GM23338 (cell line): ENCODE results near the gene DAAM1. TPM values are rescaled to one million over a fixed set of nuclear protein-coding genes. Genes with fewer than 3 reads are reported as not detected.

Source experiments
- ATAC-seq: fragments of 200-7000 bp; cut with Tn5 transposase; 3 replicates; pipeline ENCODE4 v1.9.1; 2020
- DNase-seq: peaks from one replicate; pipeline ENCODE4 v3.0.0-alpha.2; 2015; ENCODE audit warnings: low spot score
- H2AFZ ChIP-seq: fragments of 200-600 bp; sonication (generic); 2 replicates; pipeline ENCODE4 v1.8.0; 2016; ENCODE audit warnings: antibody characterized with exemption, mild to moderate bottlenecking, moderate library complexity
- H3F3A ChIP-seq: fragments of 200-600 bp; sonication (generic); replicated peaks from 2 replicates; pipeline ENCODE4 v1.8.0; 2017; ENCODE audit warnings: antibody characterized with exemption, mixed run types, low read depth
- H3K27ac ChIP-seq: fragments of 200-600 bp; sonication (generic); 2 replicates; pipeline ENCODE4 v1.6.1; 2016; ENCODE audit warnings: low read depth
- H3K27me3 ChIP-seq: fragments of 200-600 bp; sonication (generic); 2 replicates; pipeline ENCODE4 v1.8.0; 2016; ENCODE audit warnings: mild to moderate bottlenecking, mixed run types, moderate library complexity; ENCODE audit not compliant: insufficient read depth
- H3K36me3 ChIP-seq: fragments of 200-600 bp; sonication (generic); 2 replicates; pipeline ENCODE4 v1.8.0; 2016; ENCODE audit warnings: mild to moderate bottlenecking; ENCODE audit not compliant: insufficient read depth
- H3K4me1 ChIP-seq: fragments of 200-600 bp; sonication (generic); 2 replicates; pipeline ENCODE4 v1.8.0; 2016; ENCODE audit warnings: mild to moderate bottlenecking, moderate library complexity; ENCODE audit not compliant: insufficient read depth
- H3K4me2 ChIP-seq: fragments of 200-600 bp; sonication (generic); 2 replicates; pipeline ENCODE4 v1.7.1; 2017; ENCODE audit warnings: mixed run types
- H3K4me3 ChIP-seq: fragments of 200-600 bp; sonication (generic); 2 replicates; pipeline ENCODE4 v1.6.1; 2016; ENCODE audit warnings: mixed run types
- H3K79me2 ChIP-seq: fragments of 200-600 bp; sonication (generic); replicated peaks from 2 replicates; pipeline ENCODE4 v1.8.0; 2017; ENCODE audit warnings: mild to moderate bottlenecking; ENCODE audit not compliant: insufficient read depth
- H3K9me2 ChIP-seq: fragments of 200-600 bp; sonication (generic); 2 replicates; pipeline ENCODE4 v1.8.0; 2017; ENCODE audit not compliant: insufficient read depth
- H4K20me1 ChIP-seq: fragments of 200-600 bp; sonication (generic); replicated peaks from 2 replicates; pipeline ENCODE4 v1.8.0; 2017; ENCODE audit warnings: mild to moderate bottlenecking; ENCODE audit not compliant: insufficient read depth
- H3K27ac Mint-ChIP-seq: 2 replicates; pipeline ENCODE4 v1.8.0; 2020; ENCODE audit warnings: inconsistent platforms, mild to moderate bottlenecking, moderate library complexity, mixed read lengths
- H3K27me3 Mint-ChIP-seq: 3 replicates; pipeline ENCODE4 v1.8.0; 2022; ENCODE audit warnings: low read depth, mild to moderate bottlenecking, moderate library complexity, mixed read lengths, inconsistent platforms; ENCODE audit not compliant: insufficient read depth, poor library complexity
- H3K36me3 Mint-ChIP-seq: 3 replicates; pipeline ENCODE4 v1.8.0; 2021; ENCODE audit warnings: low read depth, mild to moderate bottlenecking, inconsistent platforms, moderate library complexity, mixed read lengths
- H3K4me1 Mint-ChIP-seq: 3 replicates; pipeline ENCODE4 v1.8.0; 2020; ENCODE audit warnings: mild to moderate bottlenecking, inconsistent platforms, mixed read lengths
- H3K4me3 Mint-ChIP-seq: 3 replicates; pipeline ENCODE4 v1.8.0; 2021; ENCODE audit warnings: moderate library complexity, mild to moderate bottlenecking, inconsistent platforms, mixed read lengths
- H3K9me3 Mint-ChIP-seq: 3 replicates; pipeline ENCODE4 v1.8.0; 2020; ENCODE audit warnings: moderate library complexity, mild to moderate bottlenecking, inconsistent platforms, mixed read lengths
- CREB1 ChIP-seq: fragments of 250-450 bp; sonication (Bioruptor Pico); IDR thresholded peaks from 2 replicates; pipeline ENCODE4 v1.5.0; 2020; ENCODE audit warnings: low read depth, mild to moderate bottlenecking, moderate library complexity
- CTCF ChIP-seq, 2 experiments: fragments of 200-600 bp in 1 of 2; sonication (generic) in 1 of 2; conservative IDR thresholded peaks; 2 replicates each; pipeline versions ENCODE4 v1.5.1 to v1.6.1; 2016 to 2017; ENCODE audit warnings: antibody characterized with exemption in 2 of 2, low read depth in 2 of 2, mild to moderate bottlenecking in 2 of 2, moderate library complexity in 1 of 2
- EZH2phosphoT487 ChIP-seq: fragments of 200-600 bp; sonication (generic); IDR thresholded peaks from one replicate; pipeline ENCODE4 v1.8.1; 2018; ENCODE audit warnings: antibody characterized with exemption; ENCODE audit not compliant: unreplicated experiment
- JUNB ChIP-seq: IDR thresholded peaks from one replicate; pipeline ENCODE4 v1.6.1; 2016; ENCODE audit warnings: antibody characterized with exemption; ENCODE audit not compliant: unreplicated experiment
- NANOG ChIP-seq: IDR thresholded peaks from 2 replicates; pipeline ENCODE4 v1.6.1; 2016; ENCODE audit warnings: antibody characterized with exemption, borderline replicate concordance
- POLR2AphosphoS5 ChIP-seq: IDR thresholded peaks from 2 replicates; pipeline ENCODE4 v1.6.1; 2016; ENCODE audit warnings: antibody characterized with exemption, low read depth
- STAT1 ChIP-seq: IDR thresholded peaks from one replicate; pipeline ENCODE4 v1.6.1; 2016; ENCODE audit warnings: antibody characterized with exemption; ENCODE audit not compliant: unreplicated experiment
- ZNF114 ChIP-seq: fragments of 250-450 bp; sonication (Bioruptor Pico); IDR thresholded peaks from 2 replicates; pipeline ENCODE4 v1.5.0; 2020; ENCODE audit warnings: mild to moderate bottlenecking, moderate library complexity
- ZNF462 ChIP-seq: fragments of 250-450 bp; sonication (Bioruptor Pico); IDR thresholded peaks from 2 replicates; pipeline ENCODE4 v1.5.0; 2020; ENCODE audit warnings: mild to moderate bottlenecking, moderate library complexity
- polyA plus RNA-seq: library from polyadenylated mRNA; unstranded; fragments of >200 nt; fragmentation: Nextera tagmentation; extraction: Ambion mirVana; gene quantifications from 2 replicates; pipeline ENCODE4 v1.2.1, GENCODE V29; 2016
- total RNA-seq: library from RNA; depleted of rRNA; stranded (reverse); fragments of >200 nt; shearing (Covaris generic); gene quantifications from 2 replicates; pipeline ENCODE4 v1.2.3, GENCODE V29; 2014

The DAAM1 gene
- total and polyA plus RNA-seq, 2 experiments from 2014 or later, result 36.3 to 42.1 TPM

GRCh38 chr14:59371771-59372170, 183.3 kb downstream of the DAAM1 start (continued):
- TF ChIP-seq CREB1 (CRISPR knock-in tag) (no peak), ZNF114 (CRISPR knock-in tag) (no peak), ZNF462 (no peak), EZH2phosphoT487 (no peak), STAT1 (no peak), JUNB (no peak)

- Histone ChIP-seq H3K79me2 (no peaks in the 10 kb centered on the region), H3K4me1 (no peaks in the 10 kb centered on the region), H3K27ac (no peak overlapping the region), H3K9me2 (no peaks in the 10 kb centered on the region), H4K20me1 (no peaks in the 10 kb centered on the region), H3K4me3 (no peak overlapping the region), H3K36me3 (no peaks in the 10 kb centered on the region), H3F3A (no peaks in the 10 kb centered on the region), H2AFZ (no peak overlapping the region), H3K4me2 (no peak overlapping the region), H3K27me3 (no peaks in the 10 kb centered on the region)
- Mint-ChIP-seq H3K4me1 (0 out of 3 replicates have a peak, but pooled peaks cover 2% of the 10 kb centered on the region), H3K9me3 (no peaks in the 10 kb centered on the region), H3K27me3 (no peaks in the 10 kb centered on the region), H3K4me3 (no peak overlapping the region), H3K36me3 (no peaks in the 10 kb centered on the region), H3K27ac (no peak overlapping the region)
- DNase-seq, result no peak
- ATAC-seq, result no peak
- no peak for TF ChIP-seq JUNB
- TF ChIP-seq CTCF (conservative IDR thresholded peaks at IDR 0.05; ENCODE audit: low read depth in 2 of 2), result no peak
- no peak for TF ChIP-seq EZH2phosphoT487
- TF ChIP-seq ZNF462, result no peak
- no peak for TF ChIP-seq NANOG
- TF ChIP-seq STAT1, result no peak
- no peak for TF ChIP-seq POLR2AphosphoS5
Observed at GRCh38 chr14:59374048-59374447, 185.6 kb downstream of the DAAM1 start.
